ENCODE measurements around the gene MYH14.

GRCh38 chr19:50158577-50158976, 44.8 kb upstream of the MYH14 start:
- no peak for TF ChIP-seq CTCF (IDR thresholded peaks at IDR 0.05)
- TF ChIP-seq POLR2A (IDR thresholded peaks at IDR 0.05) = no peak

Measured in breast epithelium (tissue), 3 donors.